ENCODE data around the gene OR8K3.

The OR8K3 gene
- long read RNA-seq, donor 1 = 0 reads
- long read RNA-seq, donor 2 = 0 reads
- long read RNA-seq, donor 3 = 0 reads
- long read RNA-seq, donor 4 = 0 reads
- long read RNA-seq, donor 5 = 0 reads
- long read RNA-seq, donor 6 = 0 reads
- long read RNA-seq, donor 7 = 0 reads
- long read RNA-seq, donor 8 = 0 reads

GRCh38 chr11:56314844-56315243 lies at the start of gene OR8K3:
Gene OR8K3, plus strand, starts transcription at chr11:56315144. Its CDS starts 3,163 bp downstream, at chr11:56318307.
- DNase-seq = no peak

GRCh38 chr11:56271092-56271491 lies 43.9 kb upstream of the OR8K3 start:
- DNase-seq = no peak

GRCh38 chr11:56273854-56274253 lies 41.1 kb upstream of the OR8K3 start, which contains the start of gene OR5T1:
Gene OR5T1, plus strand, starts transcription at chr11:56274154. Its CDS starts 1,485 bp downstream, at chr11:56275639.
- no peak for DNase-seq

GRCh38 chr11:56292154-56292553 lies 22.8 kb upstream of the OR8K3 start, which contains the start of gene OR8H1:
Gene OR8H1, minus strand, starts transcription at chr11:56292254. Its CDS starts 1,192 bp downstream, at chr11:56291062.
- DNase-seq = no peak

- no peak for DNase-seq
These were observed 18.0 kb upstream of the OR8K3 start for GRCh38 chr11:56296898-56297297.

- no peak for DNase-seq
These were observed 7.1 kb upstream of the OR8K3 start for GRCh38 chr11:56307836-56308235.

- no peak for DNase-seq
These were observed 17.0 kb downstream of the OR8K3 start for GRCh38 chr11:56331861-56332491.

GRCh38 chr11:56333156-56333555 lies 18.2 kb downstream of the OR8K3 start:
- DNase-seq = no peak

- no peak for DNase-seq
These were observed 25.3 kb downstream of the OR8K3 start for GRCh38 chr11:56340289-56340688.

GRCh38 chr11:56345739-56346138 lies 30.8 kb downstream of the OR8K3 start, which contains the start of gene OR8K1:
Gene OR8K1, plus strand, starts transcription at chr11:56346039. Its CDS starts 0 bp downstream, at chr11:56346039.
- no peak for DNase-seq

- no peak for DNase-seq
These were observed 39.0 kb downstream of the OR8K3 start, which contains the start of gene OR8J1 for GRCh38 chr11:56353991-56354390. Gene OR8J1, plus strand, starts transcription at chr11:56354291. Its CDS starts 5,956 bp downstream, at chr11:56360247.

All from right kidney (tissue), 9 donors.